HFF-Myc (cell line): ENCODE data around the gene CYP24A1.

Experiments used
- DNase-seq: peaks from one replicate; pipeline ENCODE4 v3.0.0-alpha.2; 2011; ENCODE audit warnings: low read depth; ENCODE audit errors: extremely low read depth
- H3K4me3 ChIP-seq: replicated peaks from 2 replicates; pipeline ENCODE4 v1.5.1; 2011; ENCODE audit warnings: low read depth, mild to moderate bottlenecking, control low read depth, low read length
- TF ChIP-seq, protein P1 (sequence below): IDR thresholded peaks from 2 replicates; pipeline ENCODE4 v1.5.1; 2012; ENCODE audit warnings: mild to moderate bottlenecking, low read depth, low read length, control low read depth; ENCODE audit errors: missing control alignments

CYP24A1 gene

GRCh38 chr20:54118220-54119001 is 55.4 kb downstream of the CYP24A1 start:
- DNase-seq, result no peak
- no peak overlapping the region for H3K4me3 ChIP-seq
- TF ChIP-seq, protein P1, sequence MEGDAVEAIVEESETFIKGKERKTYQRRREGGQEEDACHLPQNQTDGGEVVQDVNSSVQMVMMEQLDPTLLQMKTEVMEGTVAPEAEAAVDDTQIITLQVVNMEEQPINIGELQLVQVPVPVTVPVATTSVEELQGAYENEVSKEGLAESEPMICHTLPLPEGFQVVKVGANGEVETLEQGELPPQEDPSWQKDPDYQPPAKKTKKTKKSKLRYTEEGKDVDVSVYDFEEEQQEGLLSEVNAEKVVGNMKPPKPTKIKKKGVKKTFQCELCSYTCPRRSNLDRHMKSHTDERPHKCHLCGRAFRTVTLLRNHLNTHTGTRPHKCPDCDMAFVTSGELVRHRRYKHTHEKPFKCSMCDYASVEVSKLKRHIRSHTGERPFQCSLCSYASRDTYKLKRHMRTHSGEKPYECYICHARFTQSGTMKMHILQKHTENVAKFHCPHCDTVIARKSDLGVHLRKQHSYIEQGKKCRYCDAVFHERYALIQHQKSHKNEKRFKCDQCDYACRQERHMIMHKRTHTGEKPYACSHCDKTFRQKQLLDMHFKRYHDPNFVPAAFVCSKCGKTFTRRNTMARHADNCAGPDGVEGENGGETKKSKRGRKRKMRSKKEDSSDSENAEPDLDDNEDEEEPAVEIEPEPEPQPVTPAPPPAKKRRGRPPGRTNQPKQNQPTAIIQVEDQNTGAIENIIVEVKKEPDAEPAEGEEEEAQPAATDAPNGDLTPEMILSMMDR, result no peak

DNA sequence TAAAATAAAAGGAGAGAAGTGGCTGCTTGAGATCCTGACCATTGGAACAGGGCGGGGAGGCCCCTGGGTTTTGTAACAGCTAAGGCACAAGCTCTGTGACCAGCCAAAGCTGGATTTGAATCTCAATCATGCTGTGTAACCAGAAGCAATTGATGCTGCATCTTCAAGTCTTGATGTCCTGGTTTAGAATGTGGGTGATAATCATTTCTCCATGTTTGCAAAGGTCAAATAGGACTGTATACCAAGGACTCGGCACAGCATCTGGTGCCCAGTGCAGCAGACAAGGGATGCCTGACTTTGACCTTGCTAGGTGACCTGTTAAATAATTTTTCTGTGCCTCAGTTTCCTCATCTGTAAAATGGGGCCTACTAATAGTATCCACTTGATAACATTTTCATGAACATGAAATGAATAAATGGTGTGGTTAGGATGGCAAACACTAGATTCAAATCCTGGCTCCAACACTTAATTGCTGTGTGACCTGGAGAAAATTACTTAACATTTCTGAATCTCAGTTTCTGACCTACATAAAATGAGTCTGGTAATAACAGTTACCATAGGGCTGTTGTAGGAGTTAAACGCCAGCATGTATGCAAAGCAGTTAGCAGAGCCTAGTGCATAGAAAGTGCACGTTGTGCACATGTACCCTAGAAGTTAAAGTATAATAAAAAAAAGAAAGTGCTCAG is 57.1 kb downstream of the CYP24A1 start:
- DNase-seq, result no peak
- H3K4me3 ChIP-seq, result no peak overlapping the region
- TF ChIP-seq, protein P1, result no peak

DNA sequence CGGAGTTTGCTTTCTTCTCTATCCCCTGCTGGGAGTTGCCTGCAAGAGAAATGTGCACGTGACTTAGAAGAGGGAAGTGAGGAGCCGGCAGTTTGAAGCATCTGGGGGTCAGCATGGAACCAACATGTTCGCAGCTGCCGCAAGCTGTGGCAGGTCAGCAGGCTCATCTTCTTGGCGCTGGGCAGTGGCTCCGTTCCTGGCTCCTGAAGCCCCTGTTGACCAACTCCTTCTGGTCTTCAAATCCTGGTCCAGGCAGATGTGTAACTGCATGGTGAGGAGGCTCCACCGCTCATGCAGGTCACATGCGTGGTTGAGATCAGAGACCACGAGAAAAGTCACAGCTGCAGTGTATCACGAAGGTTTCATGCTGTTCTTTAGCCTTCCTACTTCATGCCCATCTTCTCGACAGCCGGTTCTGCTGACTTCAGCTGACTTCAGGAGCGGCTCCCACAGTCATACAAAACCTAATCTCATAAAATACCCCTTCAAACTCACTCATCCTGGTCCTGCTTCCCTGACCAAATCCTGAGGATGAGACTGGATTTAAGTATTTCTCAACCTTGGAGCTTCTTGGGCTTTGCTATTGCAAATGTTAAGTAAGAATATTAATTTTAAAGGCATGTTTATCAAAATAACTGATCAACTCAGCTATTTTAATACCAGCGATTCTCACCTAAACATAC is 58.5 kb downstream of the CYP24A1 start:
- no peak overlapping the region for H3K4me3 ChIP-seq
- TF ChIP-seq, protein P1, result no peak
- DNase-seq, result no peak

DNA sequence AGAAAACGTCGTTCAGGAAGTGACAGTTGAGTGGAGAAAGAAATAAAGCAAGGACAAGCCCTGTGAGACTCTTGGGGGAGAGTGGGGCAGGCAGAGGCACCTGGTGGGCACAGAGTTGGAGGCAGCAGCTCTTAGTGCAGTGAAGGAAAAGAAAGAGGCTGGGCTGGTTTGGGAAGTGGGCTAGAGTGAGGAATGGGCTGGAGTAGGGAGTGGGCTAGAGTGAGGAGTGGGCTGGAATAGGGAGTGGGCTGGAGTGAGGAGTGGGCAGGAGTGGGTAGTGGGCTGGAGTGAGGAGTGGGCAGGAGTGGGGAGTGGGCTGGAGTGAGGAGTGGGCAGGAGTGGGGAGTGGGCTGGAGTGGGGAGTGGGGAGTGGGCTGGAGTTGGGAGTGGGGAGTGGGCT is 59.7 kb downstream of the CYP24A1 start:
- TF ChIP-seq, protein P1, result no peak
- no peak overlapping the region for H3K4me3 ChIP-seq
- DNase-seq, result no peak

DNA sequence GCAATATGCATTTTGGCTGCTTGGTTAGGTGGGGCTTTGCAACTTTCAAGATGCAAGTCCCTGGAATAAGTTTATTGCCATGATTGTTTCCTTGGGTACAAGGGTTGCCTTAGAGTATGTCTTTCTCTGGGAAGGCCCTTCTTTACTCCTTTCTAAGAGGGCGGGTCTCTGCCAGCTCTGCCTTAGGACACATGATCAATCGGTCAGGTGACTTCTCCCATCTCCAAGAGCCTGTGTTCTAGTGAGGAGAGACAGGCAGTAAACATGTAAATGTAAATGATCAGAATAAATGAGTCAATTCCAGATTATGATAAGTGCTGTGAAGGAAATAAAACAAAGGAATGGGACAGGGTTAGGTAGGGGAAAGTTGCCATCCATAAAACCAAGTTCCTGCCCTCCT is 60.2 kb downstream of the CYP24A1 start:
- no peak overlapping the region for H3K4me3 ChIP-seq
- DNase-seq, result no peak
- TF ChIP-seq, protein P1, result no peak

DNA sequence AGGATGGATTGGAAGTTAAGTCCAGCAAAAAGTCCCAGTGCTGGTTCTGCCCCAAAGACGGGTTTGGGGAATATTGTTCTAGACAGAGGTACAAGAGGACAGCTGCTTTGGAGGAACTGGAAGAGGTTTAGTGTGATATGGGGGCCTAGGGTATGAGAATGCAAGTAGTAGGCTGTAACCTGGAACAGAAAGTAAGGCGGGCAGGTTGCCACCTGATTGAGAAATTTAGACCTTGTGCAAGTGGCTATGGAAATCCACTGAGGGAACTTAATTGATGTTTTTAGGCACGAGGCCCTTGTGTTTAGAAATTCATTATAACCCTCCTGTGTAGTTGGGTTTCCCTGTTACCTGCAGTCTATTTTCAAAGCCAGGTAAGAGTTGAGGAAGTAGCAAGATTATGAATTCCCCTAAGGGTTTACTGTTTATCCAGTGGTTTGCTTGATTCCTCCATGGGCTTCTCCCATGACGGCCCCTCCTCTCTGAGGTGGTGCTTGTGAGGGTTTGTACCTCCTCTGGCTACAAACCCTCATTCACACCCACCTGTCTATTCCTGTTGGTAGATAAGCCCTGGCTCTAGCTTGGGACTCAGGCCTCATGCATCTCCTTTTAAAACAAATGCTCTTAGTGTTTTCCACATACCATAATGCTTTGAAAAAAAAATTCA is 61.4 kb downstream of the CYP24A1 start:
- no peak for DNase-seq
- TF ChIP-seq, protein P1, result no peak
- no peak overlapping the region for H3K4me3 ChIP-seq
